Measurements from ENCODE around the gene EFHC1. TPM values are rescaled to one million over a fixed set of nuclear protein-coding genes. Genes with fewer than 3 reads are reported as not detected.

The EFHC1 gene
- polyA plus RNA-seq, 3 donors from 2014 or later: 3.9 to 6.6 (median 5.0) TPM

DNA sequence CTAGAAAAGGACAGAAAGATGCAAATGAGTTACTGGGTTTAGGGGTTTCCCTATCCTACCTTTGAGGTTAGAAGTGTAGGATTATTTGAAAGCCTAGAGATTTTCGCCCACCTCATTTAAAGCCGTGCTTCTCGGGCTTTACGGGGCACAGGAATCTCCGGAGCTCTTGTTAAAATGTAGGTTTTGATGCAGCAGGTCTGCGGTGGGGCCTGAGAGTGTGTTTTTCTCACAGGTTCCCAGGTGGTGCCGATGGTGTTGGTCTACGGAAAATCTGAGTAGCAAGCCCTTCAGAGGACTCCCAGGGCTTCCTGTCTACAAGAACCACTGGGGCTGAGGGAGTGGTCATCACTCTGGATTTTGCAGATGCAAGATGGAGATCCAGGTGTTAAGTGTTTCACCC lies 109.2 kb downstream of the EFHC1 start:
- peaks cover 0 to 3% (median 0%) of the 10 kb centered on the region in 3 donors for H3K27me3 Mint-ChIP-seq (ENCODE audit: low read depth in 3 of 3)
- DNase-seq: no peak
- H3K36me3 Mint-ChIP-seq: peaks cover 3 to 7% (median 4%) of the 10 kb centered on the region in 3 donors
- no peak overlapping the region for H3K4me3 Mint-ChIP-seq
- no peaks in the 10 kb centered on the region for H3K9me3 Mint-ChIP-seq
- peaks cover 7 to 12% of the 10 kb centered on the region in 2 donors for H3K4me1 Mint-ChIP-seq
- H3K27ac Mint-ChIP-seq: no peak overlapping the region

DNA sequence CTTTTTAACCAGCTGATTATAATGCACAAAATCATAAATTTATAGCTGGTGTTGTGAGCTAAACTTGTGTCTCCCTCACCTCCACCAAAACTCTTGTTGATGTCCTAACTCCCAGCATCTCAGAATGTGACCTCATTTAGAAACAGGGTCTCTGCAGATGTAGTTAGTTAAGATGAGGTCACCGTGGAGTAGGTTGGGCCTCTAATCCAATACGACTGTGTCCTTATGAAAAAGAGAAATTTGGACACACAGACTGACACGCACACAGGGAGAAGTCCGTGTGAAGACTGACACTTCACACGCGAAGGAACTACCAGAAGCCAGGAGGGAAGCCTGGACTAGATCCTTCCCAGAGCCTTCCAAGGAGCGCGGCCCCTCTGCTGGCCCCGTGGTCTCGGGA lies 110.2 kb downstream of the EFHC1 start:
- peaks cover 16 to 21% of the 10 kb centered on the region in 2 donors for H3K4me1 Mint-ChIP-seq
- H3K9me3 Mint-ChIP-seq: no peaks in the 10 kb centered on the region
- H3K27ac Mint-ChIP-seq: peak overlapping the region in 1 of 6 donors; percentile 44
- peaks cover 3 to 7% (median 4%) of the 10 kb centered on the region in 3 donors for H3K36me3 Mint-ChIP-seq
- H3K4me3 Mint-ChIP-seq: no peak overlapping the region
- DNase-seq: no peak
- H3K27me3 Mint-ChIP-seq (ENCODE audit: low read depth in 3 of 3): peaks cover 0 to 4% (median 0%) of the 10 kb centered on the region in 3 donors

- peaks cover 0 to 4% (median 3%) of the 10 kb centered on the region in 3 donors for H3K36me3 Mint-ChIP-seq
- H3K27me3 Mint-ChIP-seq (ENCODE audit: low read depth in 3 of 3): peaks cover 0 to 6% (median 0%) of the 10 kb centered on the region in 3 donors
- peaks cover 22 to 24% of the 10 kb centered on the region in 2 donors for H3K4me1 Mint-ChIP-seq
- no peaks in the 10 kb centered on the region for H3K9me3 Mint-ChIP-seq
- no peak for DNase-seq
- H3K27ac Mint-ChIP-seq: no peak overlapping the region
- H3K4me3 Mint-ChIP-seq: no peak overlapping the region
Measured at GRCh38 chr6:52531396-52531795, 111.3 kb downstream of the EFHC1 start.

DNA sequence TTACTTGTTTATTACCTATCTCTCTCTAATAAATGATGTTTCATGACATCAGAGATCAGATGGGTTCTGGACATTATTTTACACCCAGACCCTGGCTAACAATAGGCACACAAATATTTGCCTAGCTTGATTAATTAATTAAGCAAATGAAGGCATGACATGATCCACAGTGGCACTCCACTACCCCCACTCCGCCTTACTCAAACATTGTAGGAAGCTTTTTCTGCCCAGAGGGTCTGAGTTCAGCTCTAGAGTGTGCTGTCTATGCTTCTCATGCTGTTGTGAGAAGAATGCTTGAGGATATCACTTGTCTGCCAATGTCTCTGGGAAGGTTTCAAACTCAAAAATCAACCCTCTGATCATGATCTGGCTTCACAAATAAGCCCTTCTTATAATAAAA lies 111.7 kb downstream of the EFHC1 start:
- DNase-seq: no peak
- Mint-ChIP-seq H3K9me3 (no peaks in the 10 kb centered on the region), H3K27me3 (ENCODE audit: low read depth in 3 of 3) (peaks cover 0 to 6% (median 0%) of the 10 kb centered on the region in 3 donors), H3K36me3 (peaks cover 0 to 4% (median 3%) of the 10 kb centered on the region in 3 donors), H3K4me3 (no peak overlapping the region), H3K4me1 (peaks cover 24 to 26% of the 10 kb centered on the region in 2 donors), H3K27ac (no peak overlapping the region)

GRCh38 chr6:52532457-52532856 lies 112.3 kb downstream of the EFHC1 start:
- no peak overlapping the region for H3K4me3 Mint-ChIP-seq
- peaks cover 0 to 6% (median 0%) of the 10 kb centered on the region in 3 donors for H3K27me3 Mint-ChIP-seq (ENCODE audit: low read depth in 3 of 3)
- peaks cover 0 to 4% (median 3%) of the 10 kb centered on the region in 3 donors for H3K36me3 Mint-ChIP-seq
- no peak overlapping the region for H3K27ac Mint-ChIP-seq
- H3K9me3 Mint-ChIP-seq: no peaks in the 10 kb centered on the region
- H3K4me1 Mint-ChIP-seq: peaks cover 30 to 32% of the 10 kb centered on the region in 2 donors
- no peak for DNase-seq

DNA sequence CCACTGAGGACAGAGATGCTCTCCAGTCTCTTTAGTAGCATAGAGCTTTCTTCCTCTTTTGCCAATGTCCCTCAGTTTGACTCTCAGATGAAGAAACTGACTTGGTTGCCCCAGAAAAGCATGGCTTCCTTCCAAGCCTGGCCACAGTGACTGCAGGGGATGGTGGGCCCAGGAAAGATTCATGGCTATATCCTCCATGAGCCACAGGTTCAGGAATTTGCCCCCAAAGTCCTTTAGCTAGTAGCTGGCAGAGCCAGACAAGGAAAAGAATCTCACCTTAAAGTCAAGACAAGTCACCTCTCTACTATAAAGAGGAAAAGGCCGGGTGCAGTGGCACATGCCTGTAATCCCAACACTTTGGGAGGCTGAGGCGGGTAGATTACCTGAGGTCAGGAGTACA lies 113.3 kb downstream of the EFHC1 start:
- no peak for DNase-seq
- Mint-ChIP-seq H3K4me3 (no peak overlapping the region), H3K27me3 (ENCODE audit: low read depth in 3 of 3) (peaks cover 0 to 6% (median 0%) of the 10 kb centered on the region in 3 donors), H3K27ac (peak overlapping the region in 1 of 6 donors; percentile 36), H3K9me3 (no peaks in the 10 kb centered on the region), H3K36me3 (peaks cover 0 to 4% (median 3%) of the 10 kb centered on the region in 3 donors), H3K4me1 (peaks cover 40 to 43% of the 10 kb centered on the region in 2 donors)

DNA sequence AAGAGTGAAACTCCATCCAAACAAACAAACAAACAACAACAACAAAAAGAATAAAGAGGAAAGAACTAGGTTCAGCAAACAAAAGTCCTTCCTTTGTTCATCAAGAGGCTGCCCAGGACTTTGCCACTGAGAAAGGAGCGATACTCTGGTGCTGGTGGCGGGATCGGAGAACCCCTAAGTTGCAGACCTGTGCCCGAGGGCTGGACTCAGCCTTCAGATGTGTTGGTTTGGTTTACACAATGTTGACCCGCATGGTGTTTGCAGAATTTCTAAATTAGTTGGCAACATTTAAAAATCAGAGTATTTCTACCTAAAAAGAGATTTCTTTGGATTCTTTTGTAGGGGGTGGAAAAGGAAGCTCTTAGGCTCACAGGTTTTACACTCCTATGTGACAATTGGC lies 114.2 kb downstream of the EFHC1 start:
- Mint-ChIP-seq H3K4me1 (peaks cover 49 to 51% of the 10 kb centered on the region in 2 donors), H3K27ac (no peak overlapping the region), H3K36me3 (peaks cover 0 to 4% (median 3%) of the 10 kb centered on the region in 3 donors)

GRCh38 chr6:52534966-52535390 lies 114.8 kb downstream of the EFHC1 start:
- peak overlapping the region in 4 of 5 donors; percentile 7 to 59 (median 53) for H3K4me3 Mint-ChIP-seq
- H3K27ac Mint-ChIP-seq: peak overlapping the region in 4 of 6 donors; percentile 40 to 71 (median 54)
- H3K9me3 Mint-ChIP-seq: no peaks in the 10 kb centered on the region
- H3K36me3 Mint-ChIP-seq: peaks cover 0 to 3% (median 2%) of the 10 kb centered on the region in 3 donors
- H3K27me3 Mint-ChIP-seq (ENCODE audit: low read depth in 3 of 3): peaks cover 0 to 6% (median 0%) of the 10 kb centered on the region in 3 donors
- peak in 2 of 3 donors; percentile 10 to 11 for DNase-seq
- H3K4me1 Mint-ChIP-seq: peaks cover 55 to 56% of the 10 kb centered on the region in 2 donors

More for the DNA sequence above, 114.2 kb downstream of the EFHC1 start:
- no peaks in the 10 kb centered on the region for H3K9me3 Mint-ChIP-seq
- peaks cover 0 to 6% (median 0%) of the 10 kb centered on the region in 3 donors for H3K27me3 Mint-ChIP-seq (ENCODE audit: low read depth in 3 of 3)
- DNase-seq: no peak
- H3K4me3 Mint-ChIP-seq: no peak overlapping the region

DNA sequence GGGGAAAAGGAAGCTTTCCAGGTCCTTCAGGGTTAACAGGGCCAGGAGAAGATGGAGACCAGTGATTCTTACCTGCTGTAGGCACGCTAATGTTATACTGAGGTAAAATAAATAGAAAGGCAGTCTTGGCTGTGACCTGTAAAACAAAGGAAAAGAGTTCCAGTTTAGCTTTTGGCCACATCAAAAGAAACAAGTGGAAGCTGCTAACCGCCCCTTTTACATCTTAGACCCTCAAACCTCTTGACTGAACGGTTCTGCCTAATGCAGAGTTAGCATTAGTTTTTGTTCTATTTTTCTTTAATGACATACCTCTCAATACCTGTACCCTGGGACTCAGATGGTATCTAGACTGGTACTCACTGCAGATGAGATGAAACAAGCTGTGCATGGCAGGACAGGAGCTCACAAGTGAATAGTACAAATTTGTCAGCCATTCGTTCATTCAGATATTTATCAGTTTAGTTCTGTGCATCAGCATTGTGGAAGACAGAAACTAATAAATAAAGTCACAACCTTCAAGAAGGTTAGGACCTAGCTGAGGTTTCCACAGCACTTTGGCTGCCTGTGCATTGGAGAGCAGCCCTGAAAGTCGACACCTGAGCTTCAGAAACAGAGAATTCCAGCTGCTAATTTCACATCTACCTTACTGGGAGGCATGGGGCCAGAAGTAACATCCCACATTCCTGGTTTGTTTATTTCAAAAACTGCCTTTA lies 115.7 kb downstream of the EFHC1 start:
- H3K36me3 Mint-ChIP-seq: peaks cover 0 to 5% (median 0%) of the 10 kb centered on the region in 3 donors
- peak overlapping the region; percentile 34 to 59 (median 56) for H3K4me3 Mint-ChIP-seq
- peaks cover 59 to 64% of the 10 kb centered on the region in 2 donors for H3K4me1 Mint-ChIP-seq
- peak overlapping the region in 2 of 6 donors; percentile 33 to 36 for H3K27ac Mint-ChIP-seq
- H3K27me3 Mint-ChIP-seq (ENCODE audit: low read depth in 3 of 3): peaks cover 0 to 3% (median 0%) of the 10 kb centered on the region in 3 donors
- peak; percentile 15 to 27 (median 16) for DNase-seq
- H3K9me3 Mint-ChIP-seq: no peaks in the 10 kb centered on the region

DNA sequence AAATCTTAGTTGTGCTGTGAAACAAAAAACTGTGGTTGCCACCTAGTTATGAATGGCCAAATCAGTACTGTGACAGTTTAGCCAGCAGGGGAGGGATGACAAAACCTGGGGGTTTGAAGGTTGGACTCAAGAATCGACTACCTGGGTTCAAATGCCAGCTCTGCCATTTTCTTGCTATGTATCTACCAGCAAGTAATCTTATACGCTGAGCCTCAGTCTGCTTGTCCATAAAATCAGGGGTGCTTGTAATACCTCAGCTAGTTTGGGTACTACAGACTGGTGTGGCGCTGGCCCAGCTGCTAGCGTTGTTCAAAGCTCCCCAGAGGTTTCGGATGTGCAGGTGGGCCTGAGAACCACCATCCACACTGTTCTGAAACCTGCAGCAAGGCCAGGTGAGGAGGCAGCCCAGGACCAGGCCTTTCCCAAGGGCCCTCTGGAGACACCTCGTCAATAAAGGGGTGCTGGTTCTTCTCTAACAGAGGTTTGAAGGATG lies 116.3 kb downstream of the EFHC1 start:
- peaks cover 59 to 66% of the 10 kb centered on the region in 2 donors for H3K4me1 Mint-ChIP-seq
- H3K36me3 Mint-ChIP-seq: peaks cover 0 to 5% (median 0%) of the 10 kb centered on the region in 3 donors
- DNase-seq: no peak
- H3K9me3 Mint-ChIP-seq: no peaks in the 10 kb centered on the region
- H3K27ac Mint-ChIP-seq: peak overlapping the region in 3 of 6 donors; percentile 5 to 42 (median 29)
- peaks cover 0 to 3% (median 0%) of the 10 kb centered on the region in 3 donors for H3K27me3 Mint-ChIP-seq (ENCODE audit: low read depth in 3 of 3)
- H3K4me3 Mint-ChIP-seq: no peak overlapping the region

DNA sequence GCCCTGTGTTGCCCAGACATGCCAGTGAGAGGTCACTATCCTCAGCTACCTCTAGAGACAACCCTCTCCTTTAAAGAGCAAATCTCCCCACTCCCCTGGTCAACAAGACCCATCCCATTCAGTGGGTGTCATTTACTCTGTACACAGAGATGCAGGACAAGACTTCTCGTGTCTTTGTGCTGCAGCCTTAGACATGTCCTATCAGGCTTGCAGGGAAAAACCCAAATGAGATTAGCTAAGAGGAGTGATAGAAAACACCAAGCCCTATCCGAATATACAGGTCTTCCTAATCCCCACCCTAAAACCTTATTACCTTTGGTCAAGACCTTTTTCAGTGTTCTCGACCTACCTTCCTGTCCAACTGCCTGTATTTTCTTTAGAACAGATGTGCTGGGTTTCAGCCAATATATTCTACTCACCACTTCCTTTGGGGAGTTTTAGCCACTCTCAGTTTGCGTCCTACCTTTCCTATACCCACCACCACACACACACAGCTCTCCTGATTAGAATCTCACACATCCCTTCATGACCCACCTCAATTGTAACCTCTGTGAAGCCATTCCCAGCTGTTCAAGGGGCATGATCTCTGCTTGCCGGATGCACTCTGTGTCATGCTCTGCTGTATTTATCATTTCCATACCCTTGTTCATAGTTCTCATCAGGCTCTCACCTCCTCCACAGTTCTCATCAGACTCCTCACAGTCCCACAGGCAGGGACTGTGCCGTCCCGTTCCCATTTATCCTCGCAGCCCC lies 117.0 kb downstream of the EFHC1 start:
- Mint-ChIP-seq H3K4me1 (peaks cover 59 to 66% of the 10 kb centered on the region in 2 donors), H3K27me3 (ENCODE audit: low read depth in 3 of 3) (peaks cover 0 to 3% (median 0%) of the 10 kb centered on the region in 3 donors), H3K36me3 (peaks cover 0 to 5% (median 0%) of the 10 kb centered on the region in 3 donors), H3K27ac (peak overlapping the region; percentile 4 to 42 (median 12)), H3K9me3 (no peaks in the 10 kb centered on the region), H3K4me3 (peak overlapping the region; percentile 0 to 46 (median 43))
- DNase-seq: peak; percentile 26 to 42 (median 31)

DNA sequence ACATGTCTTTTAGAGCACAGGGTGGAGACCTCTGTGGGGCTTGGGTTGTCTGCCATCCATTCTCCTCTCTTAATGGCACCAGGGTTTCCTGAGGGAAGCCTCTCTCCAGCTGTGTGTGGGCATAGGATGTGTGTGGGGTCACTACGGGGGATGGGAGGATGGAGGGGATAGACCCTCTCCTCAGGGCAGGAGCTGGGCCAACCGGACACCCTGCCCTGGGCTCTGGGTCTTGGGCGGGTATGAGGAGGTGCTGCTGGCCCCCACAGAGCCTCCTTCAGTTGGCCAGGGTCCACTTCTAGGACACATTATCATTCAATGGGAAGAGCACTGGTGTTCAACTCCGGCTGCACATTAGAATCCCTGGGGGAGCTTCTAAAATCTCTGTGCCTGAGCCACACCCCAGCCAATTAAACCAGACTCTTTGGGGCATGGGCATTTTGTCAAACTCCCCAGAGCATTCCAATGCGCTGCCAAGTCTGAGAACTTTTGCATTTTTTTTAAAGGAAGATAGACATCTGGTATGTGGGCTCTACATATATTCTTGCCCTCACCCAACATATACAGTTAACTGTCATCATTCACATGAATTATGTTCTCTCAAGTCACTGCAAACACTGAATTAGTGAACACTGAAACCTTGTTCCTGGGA lies 118.2 kb downstream of the EFHC1 start:
- peak overlapping the region in 2 of 6 donors; percentile 32 to 42 for H3K27ac Mint-ChIP-seq
- DNase-seq: no peak
- peak overlapping the region in 2 of 5 donors; percentile 38 to 43 for H3K4me3 Mint-ChIP-seq
- H3K36me3 Mint-ChIP-seq: peaks cover 0 to 5% (median 0%) of the 10 kb centered on the region in 3 donors
- peaks cover 59 to 66% of the 10 kb centered on the region in 2 donors for H3K4me1 Mint-ChIP-seq
- no peaks in the 10 kb centered on the region for H3K9me3 Mint-ChIP-seq
- peaks cover 0 to 3% (median 0%) of the 10 kb centered on the region in 3 donors for H3K27me3 Mint-ChIP-seq (ENCODE audit: low read depth in 3 of 3)

- DNase-seq: no peak
- peak overlapping the region in 1 of 6 donors; percentile 32 for H3K27ac Mint-ChIP-seq
- no peaks in the 10 kb centered on the region for H3K9me3 Mint-ChIP-seq
- no peak overlapping the region for H3K4me3 Mint-ChIP-seq
- H3K4me1 Mint-ChIP-seq: peaks cover 60 to 66% of the 10 kb centered on the region in 2 donors
- H3K27me3 Mint-ChIP-seq (ENCODE audit: low read depth in 3 of 3): peaks cover 0 to 3% (median 0%) of the 10 kb centered on the region in 3 donors
- peaks cover 0 to 5% (median 0%) of the 10 kb centered on the region in 3 donors for H3K36me3 Mint-ChIP-seq
Measured at GRCh38 chr6:52538901-52539354, 118.8 kb downstream of the EFHC1 start.
